Keratinocyte (primary cell): ENCODE data around the gene MAP7. TPM values are rescaled to one million over a fixed set of nuclear protein-coding genes. Genes with fewer than 3 reads are reported as not detected.

Source experiments
- DNase-seq: peaks from one replicate; pipeline ENCODE4 v3.0.0-alpha.2; 2011; ENCODE audit warnings: low read depth, missing footprints, low spot score
- FAIRE-seq: peaks from 2 replicates; lab custom pipeline; 2011; peaks lifted over from hg19 to GRCh38; lab: Jason Lieb, UNC
- H2AFZ ChIP-seq: 2 replicates; pipeline ENCODE4 v1.6.0; 2012; ENCODE audit warnings: low read length, control low read depth, inconsistent platforms; ENCODE audit not compliant: control insufficient read depth
- H3K27ac ChIP-seq: 2 replicates; pipeline ENCODE4 v1.5.1; 2011; ENCODE audit warnings: low read length; ENCODE audit not compliant: control insufficient read depth, insufficient read depth
- H3K27me3 ChIP-seq: 3 replicates; pipeline ENCODE4 v1.6.0; 2011; ENCODE audit warnings: low read length; ENCODE audit not compliant: control insufficient read depth, insufficient read depth; ENCODE audit errors: extremely low read depth
- H3K36me3 ChIP-seq, 2 experiments: 2 replicates in 1 of 2; 3 replicates in 1 of 2; pipeline ENCODE4 v1.5.1; 2011; ENCODE audit warnings: low read length in 2 of 2, mild to moderate bottlenecking in 1 of 2; ENCODE audit not compliant: control insufficient read depth in 2 of 2, insufficient read depth in 2 of 2; ENCODE audit errors: extremely low read depth in 1 of 2
- H3K4me1 ChIP-seq: 3 replicates; pipeline ENCODE4 v1.5.1; 2011; ENCODE audit warnings: low read length; ENCODE audit not compliant: control insufficient read depth, insufficient read depth; ENCODE audit errors: extremely low read depth
- H3K4me2 ChIP-seq: 3 replicates; pipeline ENCODE4 v1.6.0; 2011; ENCODE audit warnings: low read depth, low read length; ENCODE audit not compliant: control insufficient read depth, insufficient read depth; ENCODE audit errors: extremely low read depth
- H3K4me3 ChIP-seq, 3 experiments: fragments of 200-600 bp in 1 of 3; sonication (generic) in 1 of 3; 2 replicates in 2 of 3; 3 replicates in 1 of 3; pipeline ENCODE4 v1.5.1; 2011 to 2016; ENCODE audit warnings: low read length in 3 of 3, mild to moderate bottlenecking in 3 of 3, control low read depth in 2 of 3, inconsistent platforms in 1 of 3, low read depth in 1 of 3, mixed read lengths in 1 of 3, mixed run types in 1 of 3, moderate library complexity in 1 of 3; ENCODE audit not compliant: control insufficient read depth in 2 of 3, insufficient read depth in 2 of 3; ENCODE audit errors: extremely low read depth in 1 of 3
- H3K79me2 ChIP-seq: 2 replicates; pipeline ENCODE4 v1.6.0; 2012; ENCODE audit warnings: low read length; ENCODE audit not compliant: control insufficient read depth, insufficient read depth
- H3K9ac ChIP-seq: 3 replicates; pipeline ENCODE4 v1.6.0; 2011; ENCODE audit warnings: low read length; ENCODE audit not compliant: control insufficient read depth, insufficient read depth; ENCODE audit errors: extremely low read depth
- H3K9me1 ChIP-seq: 3 replicates; pipeline ENCODE4 v1.6.0; 2011; ENCODE audit warnings: low read length; ENCODE audit not compliant: control insufficient read depth, insufficient read depth; ENCODE audit errors: extremely low read depth
- H3K9me3 ChIP-seq: 2 replicates; pipeline ENCODE4 v1.5.1; 2012; ENCODE audit warnings: low read depth, low read length; ENCODE audit not compliant: control insufficient read depth
- H4K20me1 ChIP-seq: 3 replicates; pipeline ENCODE4 v1.6.0; 2011; ENCODE audit warnings: low read length; ENCODE audit not compliant: control insufficient read depth, insufficient read depth; ENCODE audit errors: extremely low read depth
- CTCF ChIP-seq, 3 experiments: IDR thresholded peaks in 1 of 3; conservative IDR thresholded peaks in 1 of 3; optimal IDR thresholded peaks in 1 of 3; 2 replicates in 2 of 3; 3 replicates in 1 of 3; pipeline versions ENCODE3 to v1.5.1; 2011; ENCODE audit warnings: low read length in 3 of 3, mild to moderate bottlenecking in 3 of 3, moderate library complexity in 2 of 3, control low read depth in 1 of 3, inconsistent platforms in 1 of 3; ENCODE audit not compliant: insufficient read depth in 2 of 3; ENCODE audit errors: extremely low read depth in 1 of 3
- EZH2 ChIP-seq: IDR thresholded peaks from one replicate; pipeline ENCODE4 v1.6.1; 2012; ENCODE audit warnings: inconsistent platforms, mild to moderate bottlenecking, low read length, moderate library complexity
- dilution Hi-C: fragments of 300-500 bp; cut with MboI; formaldehyde crosslinking; loops from one replicate; pipeline ENCODE4 v1.7.0; 2020; ENCODE audit warnings: low sequenced_read_pairs; ENCODE audit not compliant: extremely low pct_ligation_motif_present
- polyA plus RNA-seq, 5 experiments: library from polyadenylated mRNA; depleted of rRNA in 3 of 5; stranded (reverse) in 3 of 5; stranded (forward) in 1 of 5; unstranded in 1 of 5; fragments of >200 nt; gene quantifications; 1 replicate in 1 of 5; 2 replicates in 3 of 5; 3 replicates in 1 of 5; pipeline versions ENCODE4 v1.2.1 to v1.2.3, GENCODE V29; 2011 to 2012; ENCODE audit warnings: missing spikeins in 2 of 5, low read depth in 1 of 5, low replicate concordance in 1 of 5

The MAP7 gene
- polyA plus RNA-seq, 1 donor (not counting 4 experiments of a cell fraction or from before 2014, with no cell fraction given) = 11.8 TPM

DNA sequence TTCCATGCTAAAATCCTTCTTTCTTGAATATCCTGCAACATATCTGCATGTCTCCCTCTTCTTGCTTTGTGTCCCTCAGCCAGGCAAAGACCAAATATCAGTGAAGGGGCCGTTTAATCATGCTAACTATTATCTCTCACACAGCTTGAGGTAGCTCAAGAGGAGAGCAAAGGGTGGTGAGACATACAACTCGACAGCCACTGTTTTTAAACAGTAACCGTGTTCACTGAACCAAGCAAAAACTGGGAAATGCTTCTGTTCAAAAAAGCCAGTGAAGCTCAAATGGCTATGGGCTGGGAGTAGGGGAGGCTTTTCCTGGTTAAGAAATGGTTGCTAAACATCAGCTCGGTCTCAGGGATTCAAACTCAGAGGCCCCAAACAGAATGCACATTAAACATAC is 83.4 kb downstream of the MAP7 start:
- no peaks in the 10 kb centered on the region for H3K4me1 ChIP-seq
- H2AFZ ChIP-seq = no peak overlapping the region
- H3K27me3 ChIP-seq = no peaks in the 10 kb centered on the region
- TF ChIP-seq CTCF (optimal IDR thresholded peaks at IDR 0.05 in 1 of 3, IDR thresholded peaks at IDR 0.05 in 1 of 3, conservative IDR thresholded peaks at IDR 0.05 in 1 of 3; ENCODE audit: extremely low read depth in 1 of 3, insufficient read depth in 2 of 3, low read length in 3 of 3) (no peak), EZH2 (no peak)
- FAIRE-seq (no peak), DNase-seq (no peak)
- H3K36me3 ChIP-seq = no peaks in the 10 kb centered on the region
- H4K20me1 ChIP-seq = no peaks in the 10 kb centered on the region
- no peak overlapping the region for H3K4me3 ChIP-seq
- no peaks in the 10 kb centered on the region for H3K9me3 ChIP-seq
- no peaks in the 10 kb centered on the region for H3K9me1 ChIP-seq
- H3K9ac ChIP-seq = no peak overlapping the region
- dilution Hi-C loops = no loop called here
- H3K79me2 ChIP-seq = no peaks in the 10 kb centered on the region
- no peak overlapping the region for H3K27ac ChIP-seq
- no peak overlapping the region for H3K4me2 ChIP-seq

GRCh38 chr6:136465766-136466303 is 84.4 kb downstream of the MAP7 start:
- Histone ChIP-seq H3K4me1 (no peaks in the 10 kb centered on the region), H3K36me3 (no peaks in the 10 kb centered on the region), H3K9me1 (no peaks in the 10 kb centered on the region), H3K4me3 (no peak overlapping the region), H3K9me3 (no peaks in the 10 kb centered on the region), H2AFZ (no peak overlapping the region), H4K20me1 (no peaks in the 10 kb centered on the region), H3K27me3 (no peaks in the 10 kb centered on the region), H3K4me2 (no peak overlapping the region), H3K9ac (no peak overlapping the region), H3K79me2 (no peaks in the 10 kb centered on the region), H3K27ac (no peak overlapping the region)
- DNase-seq (no peak), FAIRE-seq (no peak)
- dilution Hi-C loops = no loop called here
- TF ChIP-seq EZH2 (no peak), CTCF (optimal IDR thresholded peaks at IDR 0.05 in 1 of 3, IDR thresholded peaks at IDR 0.05 in 1 of 3, conservative IDR thresholded peaks at IDR 0.05 in 1 of 3; ENCODE audit: extremely low read depth in 1 of 3, insufficient read depth in 2 of 3, low read length in 3 of 3) (no peak)
